ENCODE data around the gene DRC1.

Gene DRC1

GRCh38 chr2:26494199-26494598 is 92.5 kb downstream of the DRC1 start:
- H3K4me1 Mint-ChIP-seq: no peaks in the 10 kb centered on the region
- no peak for ATAC-seq
- H3K27me3 Mint-ChIP-seq: peaks cover 9% of the 10 kb centered on the region
- no peak overlapping the region for H3K4me3 Mint-ChIP-seq
- H3K27ac Mint-ChIP-seq: no peak overlapping the region
- H3K36me3 Mint-ChIP-seq: no peaks in the 10 kb centered on the region
- no peaks in the 10 kb centered on the region for H3K9me3 Mint-ChIP-seq

- no peak for ATAC-seq
- Mint-ChIP-seq H3K4me1 (no peaks in the 10 kb centered on the region), H3K4me3 (no peak overlapping the region), H3K9me3 (no peaks in the 10 kb centered on the region), H3K27me3 (peaks cover 9% of the 10 kb centered on the region), H3K36me3 (no peaks in the 10 kb centered on the region), H3K27ac (no peak overlapping the region)
These were observed 93.2 kb downstream of the DRC1 start for GRCh38 chr2:26494891-26495290.

- Mint-ChIP-seq H3K36me3 (no peaks in the 10 kb centered on the region), H3K4me3 (no peak overlapping the region), H3K9me3 (no peaks in the 10 kb centered on the region), H3K4me1 (no peaks in the 10 kb centered on the region), H3K27ac (no peak overlapping the region), H3K27me3 (peaks cover 9% of the 10 kb centered on the region)
- no peak for ATAC-seq
These were observed 94.1 kb downstream of the DRC1 start for GRCh38 chr2:26495705-26496297.

GRCh38 chr2:26500406-26500805 is 98.7 kb downstream of the DRC1 start:
- ATAC-seq: no peak
- no peak overlapping the region for H3K4me3 Mint-ChIP-seq
- H3K27ac Mint-ChIP-seq: no peak overlapping the region
- no peaks in the 10 kb centered on the region for H3K36me3 Mint-ChIP-seq
- H3K27me3 Mint-ChIP-seq: peaks cover 42% of the 10 kb centered on the region
- peaks cover 9% of the 10 kb centered on the region for H3K4me1 Mint-ChIP-seq
- H3K9me3 Mint-ChIP-seq: no peaks in the 10 kb centered on the region

GRCh38 chr2:26503231-26503880 is 101.6 kb downstream of the DRC1 start:
- peak; percentile 84 for ATAC-seq
- H3K27me3 Mint-ChIP-seq: peaks cover 33% of the 10 kb centered on the region
- no peaks in the 10 kb centered on the region for H3K36me3 Mint-ChIP-seq
- H3K4me3 Mint-ChIP-seq: peak overlapping the region; percentile 62
- H3K9me3 Mint-ChIP-seq: no peaks in the 10 kb centered on the region
- H3K27ac Mint-ChIP-seq: peak overlapping the region; percentile 68
- H3K4me1 Mint-ChIP-seq: peaks cover 9% of the 10 kb centered on the region

DNA sequence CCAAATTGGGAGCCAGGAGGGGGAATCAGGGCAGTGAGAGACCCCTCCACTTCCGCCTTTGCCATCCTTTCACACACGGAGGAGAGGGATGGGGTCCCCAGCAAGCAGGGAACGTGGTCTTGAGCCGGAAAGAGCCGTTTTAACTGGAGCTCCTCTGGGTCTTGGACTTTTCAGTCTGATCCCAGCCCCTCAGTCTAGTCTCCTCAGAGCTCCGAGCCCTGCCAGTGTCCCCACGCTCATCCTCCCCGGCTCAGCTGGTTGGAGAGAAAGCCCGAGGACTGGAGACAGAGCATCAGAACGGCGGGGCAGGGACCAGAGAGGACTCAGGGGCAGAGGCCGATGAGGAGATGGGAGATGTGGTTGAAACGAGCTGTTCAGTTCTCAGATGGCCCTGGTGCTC is 102.3 kb downstream of the DRC1 start:
- Mint-ChIP-seq H3K27me3 (peaks cover 33% of the 10 kb centered on the region), H3K4me3 (peak overlapping the region; percentile 62), H3K36me3 (no peaks in the 10 kb centered on the region), H3K4me1 (peaks cover 9% of the 10 kb centered on the region), H3K9me3 (no peaks in the 10 kb centered on the region), H3K27ac (peak overlapping the region; percentile 68)
- ATAC-seq: no peak

- Mint-ChIP-seq H3K36me3 (no peaks in the 10 kb centered on the region), H3K27ac (no peak overlapping the region), H3K9me3 (no peaks in the 10 kb centered on the region), H3K4me1 (peaks cover 9% of the 10 kb centered on the region), H3K4me3 (no peak overlapping the region), H3K27me3 (peaks cover 51% of the 10 kb centered on the region)
- no peak for ATAC-seq
These were observed 104.6 kb downstream of the DRC1 start for GRCh38 chr2:26506279-26506678.
